Right ventricle myocardium inferior (tissue), 1 donor: Measurements from ENCODE around the gene MACROD1. TPM values are rescaled to one million over a fixed set of nuclear protein-coding genes. Genes with fewer than 3 reads are reported as not detected.

Experiments
- ATAC-seq: fragments of 200-7000 bp; cut with Tn5 transposase; one replicate; pipeline ENCODE4 v1.9.1; 2020; ENCODE audit warnings: mild to moderate bottlenecking, moderate library complexity
- DNase-seq: peaks from one replicate; pipeline ENCODE4 v3.0.0; 2021; ENCODE audit errors: missing footprints
- intact Hi-C: fragments of 100-400 bp; cut with DNase I; formaldehyde crosslinking; loops from one replicate; pipeline ENCODE4 v1.11.0; 2022
- total RNA-seq: library from RNA; stranded (reverse); fragmentation: NEBNext Ultra II Directional; extraction: Animal tissue kit (Norgen Biotek cat#: 25700); gene quantifications from one replicate; pipeline ENCODE4 v1.2.1, GENCODE V29; 2021
- donor health status: DM: no; HTN: yes; CAD: no; lungs with severe emphysema.

MACROD1 gene
- total RNA-seq, 1 donor from 2014 or later = 119 TPM

DNA sequence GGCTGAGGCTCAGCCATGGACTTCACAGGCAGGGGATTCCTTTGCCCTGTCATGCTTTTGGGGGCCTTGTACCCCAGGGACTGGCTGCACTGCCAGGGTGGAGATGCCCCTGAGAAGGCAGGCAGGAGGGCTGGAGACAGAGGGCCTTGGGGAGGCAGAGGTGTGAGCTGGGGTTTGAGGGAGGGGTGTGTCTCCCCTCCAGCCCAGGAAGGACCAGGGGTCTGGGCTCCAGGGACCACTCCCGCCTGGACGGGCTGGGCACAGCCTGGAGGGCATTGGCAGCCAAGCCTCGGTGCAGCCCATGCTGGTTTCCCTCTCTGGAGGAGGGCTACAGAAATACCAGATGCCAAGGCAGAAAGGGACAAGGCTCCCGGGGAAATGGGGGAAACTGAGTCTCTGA lies 160.2 kb downstream of the MACROD1 start:
- no peak for DNase-seq
- intact Hi-C loops = no loop called here
- no peak for ATAC-seq

GRCh38 chr11:64004590-64004984 lies 161.3 kb downstream of the MACROD1 start:
- no peak for ATAC-seq
- intact Hi-C loops = no loop called here
- DNase-seq = no peak

GRCh38 chr11:64003807-64004589 lies 161.9 kb downstream of the MACROD1 start:
- ATAC-seq (no peak), DNase-seq (no peak)
- intact Hi-C loops = no loop called here

DNA sequence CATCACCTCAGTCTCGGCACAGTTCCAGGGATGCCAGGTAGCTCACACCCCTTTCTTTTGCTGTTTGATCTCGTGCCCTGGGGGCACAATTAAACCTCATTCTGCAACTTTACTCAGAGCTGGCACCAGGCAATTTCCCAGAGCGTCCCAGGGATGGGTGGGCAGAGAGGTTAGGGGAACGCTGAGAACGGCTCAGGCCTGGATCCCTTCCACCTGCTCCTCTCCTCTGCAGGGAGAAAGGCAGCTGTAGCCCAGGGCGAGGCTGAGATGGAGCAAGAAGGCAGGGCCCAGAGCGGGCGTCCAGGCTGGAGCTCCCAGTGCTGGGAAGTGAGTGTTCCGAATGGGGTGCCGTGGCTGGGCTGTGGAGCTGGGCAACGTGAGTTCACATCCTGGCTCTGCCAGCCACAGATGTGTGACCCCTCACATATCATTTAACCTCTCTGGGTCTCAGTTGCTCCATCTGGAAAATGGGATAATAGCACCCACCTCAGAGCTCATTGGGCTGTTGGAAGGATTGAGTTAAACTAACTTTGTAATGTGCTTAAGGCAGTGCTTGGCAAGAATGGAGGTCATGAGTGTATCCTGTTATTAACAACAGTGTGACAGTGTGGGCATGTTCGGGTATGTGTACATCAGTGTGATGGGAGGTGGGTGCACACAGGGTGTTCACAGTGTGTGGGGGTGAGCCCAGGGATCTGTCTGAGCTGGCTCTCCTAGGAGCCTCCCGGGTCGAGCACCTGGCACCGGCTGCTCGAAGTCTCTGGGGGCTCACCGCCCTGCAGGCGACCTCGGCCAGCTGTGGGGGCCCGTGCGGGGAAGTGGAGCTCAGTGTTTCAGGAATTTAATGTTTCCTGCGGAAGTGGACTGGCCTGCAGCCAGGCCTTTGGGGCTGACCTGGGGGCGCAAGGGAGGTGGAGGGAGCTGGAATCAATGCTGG lies 164.2 kb downstream of the MACROD1 start:
- intact Hi-C loops = no loop called here
- no peak for DNase-seq
- no peak for ATAC-seq

DNA sequence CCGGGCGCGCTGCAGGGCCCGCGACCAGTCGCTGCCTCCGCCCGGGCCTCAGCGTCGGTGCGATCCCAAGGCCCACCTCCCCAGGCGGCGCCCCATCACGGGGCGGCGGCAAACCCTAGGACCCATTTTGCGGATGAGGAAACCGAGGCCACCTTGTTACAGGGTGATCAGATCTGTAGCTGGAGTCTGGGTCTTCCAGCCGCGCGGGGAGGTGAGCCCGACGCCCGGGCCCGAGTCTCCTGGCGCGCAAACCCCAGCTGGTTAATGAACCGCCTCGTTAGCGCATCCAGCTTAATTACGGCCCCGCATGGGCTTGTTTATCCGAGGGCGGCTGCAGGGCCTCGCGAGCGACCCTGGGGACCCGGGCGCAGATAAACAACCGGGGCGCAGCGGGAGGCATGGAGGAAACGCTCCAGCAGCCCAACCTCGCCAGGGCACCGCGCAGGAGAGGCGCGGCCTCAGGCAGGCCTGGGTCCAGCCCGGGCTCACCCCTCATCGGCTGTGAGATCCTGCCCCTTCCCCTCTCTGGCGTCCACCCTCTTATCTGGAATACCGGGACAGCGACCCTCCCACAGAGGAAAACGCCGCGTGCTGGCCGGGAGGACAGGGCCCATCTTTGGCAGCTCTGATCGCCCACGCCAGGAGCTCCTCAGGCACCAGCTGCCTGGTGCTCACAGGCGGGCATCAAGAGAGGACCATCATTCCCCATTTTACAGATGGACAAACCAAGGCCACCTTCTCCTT lies 165.0 kb downstream of the MACROD1 start:
- intact Hi-C loops = loop anchor here (1.0 kb wide), 1 partner anchor 147 kb away; no protein-coding TSS in a partner anchor
- ATAC-seq (peak; percentile 10), DNase-seq (no peak)

DNA sequence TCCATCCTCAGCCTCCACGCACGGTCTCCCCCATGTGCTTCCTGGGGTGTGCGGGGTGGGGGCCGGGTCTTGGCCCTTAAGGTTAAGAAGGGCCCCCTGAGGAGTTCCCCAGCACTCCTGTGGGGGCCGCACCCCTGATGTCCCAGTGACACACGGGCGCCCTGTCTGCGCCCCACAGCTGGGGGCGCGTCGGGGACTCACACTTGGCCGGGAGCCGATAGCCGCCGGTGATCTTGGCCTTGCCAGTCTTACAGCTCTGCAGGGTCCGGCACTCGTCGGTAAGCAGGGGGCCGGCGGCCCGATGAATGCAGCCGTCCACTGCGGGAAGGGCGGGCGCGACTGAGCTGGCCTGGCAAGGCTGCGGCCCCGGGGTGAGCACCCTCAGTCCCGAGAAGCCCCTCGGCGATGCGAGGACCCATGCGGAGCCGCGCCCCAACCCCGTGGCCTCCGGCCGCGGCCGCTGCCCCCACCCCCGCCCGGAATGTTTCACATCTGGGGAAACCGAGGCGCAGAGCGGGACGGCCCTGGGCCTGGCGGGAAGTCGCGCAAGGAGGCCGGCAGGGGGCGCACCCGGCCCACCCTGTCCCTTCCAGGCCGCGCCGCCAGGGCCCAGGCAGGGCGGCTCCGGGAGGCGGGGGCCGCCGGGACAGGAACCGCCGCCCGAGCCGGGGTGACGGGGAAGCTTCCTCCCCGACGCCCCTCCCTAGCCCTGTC lies 165.7 kb downstream of the MACROD1 start:
- peak; percentile 86 for DNase-seq
- intact Hi-C loops = loop anchor here (1.0 kb wide), 1 partner anchor 148 kb away; no protein-coding TSS in a partner anchor
- ATAC-seq = peak; percentile 90

DNA sequence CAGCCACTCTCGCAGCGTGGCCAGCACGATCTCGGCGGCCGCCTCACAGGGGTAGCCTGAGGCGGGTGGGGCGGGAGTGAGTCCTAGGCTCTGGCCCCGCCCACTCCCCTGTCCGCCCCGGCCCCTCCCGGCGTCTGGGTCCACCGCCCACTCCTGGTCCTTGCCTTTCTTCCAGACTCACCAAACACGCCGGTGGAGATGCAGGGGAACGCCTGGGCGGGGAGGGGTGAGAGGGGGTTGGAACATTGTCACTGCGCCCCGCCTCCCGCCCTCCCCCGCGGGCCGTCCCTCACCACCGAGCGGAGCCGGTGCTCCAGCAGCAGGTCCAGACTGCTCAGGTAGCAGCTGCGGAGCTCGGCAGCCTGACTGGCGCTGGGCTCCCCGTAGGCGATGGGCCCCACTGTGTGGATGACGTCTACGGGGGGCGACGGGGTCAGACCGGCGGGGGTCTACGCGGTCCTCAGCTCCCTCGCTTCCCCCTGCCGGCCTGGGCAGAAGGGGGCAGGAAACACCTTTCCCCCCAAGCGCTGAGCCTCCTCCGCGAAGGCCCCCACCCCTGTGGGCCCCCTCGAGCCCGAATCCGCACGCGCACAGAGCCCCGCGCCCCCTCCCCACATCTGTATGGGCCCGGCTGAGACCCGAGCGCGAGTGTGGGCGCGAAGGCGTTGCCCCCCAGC lies 166.4 kb downstream of the MACROD1 start:
- intact Hi-C loops = loop anchor here (1.0 kb wide), 1 partner anchor 149 kb away; no protein-coding TSS in a partner anchor
- DNase-seq (peak; percentile 80), ATAC-seq (peak; percentile 15)

GRCh38 chr11:63998558-63999348 lies 167.2 kb downstream of the MACROD1 start:
- peak; percentile 0 for ATAC-seq
- intact Hi-C loops = no loop called here
- peak; percentile 73 for DNase-seq

DNA sequence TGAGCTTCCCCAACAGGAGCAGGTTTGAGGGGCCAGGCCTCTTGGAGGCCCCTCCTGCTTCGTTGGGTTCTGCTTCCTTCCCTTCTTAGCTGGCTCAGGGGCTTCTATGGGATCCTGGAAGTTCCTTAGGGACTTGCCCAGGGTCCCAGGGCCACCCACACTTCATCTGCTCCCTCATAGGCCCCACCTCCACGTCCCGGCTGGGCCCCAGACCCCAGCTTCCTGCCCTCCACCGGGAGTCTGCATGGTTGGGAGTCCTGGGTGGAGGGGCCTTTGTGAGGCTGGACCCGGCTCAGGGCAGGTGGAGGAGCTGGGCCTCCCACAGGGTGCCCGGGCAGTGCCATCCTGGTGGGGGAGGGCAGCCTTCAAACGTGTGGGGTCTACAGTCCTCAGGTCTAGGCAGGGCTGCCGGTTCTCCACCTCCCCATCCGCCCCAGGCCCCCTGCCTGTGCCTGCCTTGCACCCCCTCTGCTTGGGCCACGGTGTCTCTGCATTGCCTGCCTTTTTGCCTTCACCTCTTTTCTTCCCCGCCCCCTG lies 168.0 kb downstream of the MACROD1 start:
- intact Hi-C loops = no loop called here
- ATAC-seq (no peak), DNase-seq (no peak)

- ATAC-seq (no peak), DNase-seq (no peak)
- intact Hi-C loops = no loop called here
Observed at GRCh38 chr11:63997104-63997700, 168.7 kb downstream of the MACROD1 start.

DNA sequence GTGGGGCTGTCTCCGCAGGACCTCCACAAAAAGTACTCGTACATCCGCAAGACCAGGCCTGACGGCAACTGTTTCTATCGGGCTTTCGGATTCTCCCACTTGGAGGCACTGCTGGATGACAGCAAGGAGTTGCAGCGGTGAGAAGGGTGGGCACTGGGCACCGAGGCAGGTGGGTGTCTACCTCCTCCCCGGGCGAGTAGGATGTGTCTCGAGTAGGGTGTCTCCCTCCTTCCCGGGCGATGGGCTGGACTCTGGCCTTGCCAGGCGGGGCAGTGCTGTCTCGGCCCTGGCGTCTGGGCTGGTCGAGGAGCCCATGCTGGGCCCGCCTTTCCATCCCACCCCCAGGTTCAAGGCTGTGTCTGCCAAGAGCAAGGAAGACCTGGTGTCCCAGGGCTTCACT lies 169.4 kb downstream of the MACROD1 start:
- no peak for DNase-seq
- no peak for ATAC-seq
- intact Hi-C loops = no loop called here

- ATAC-seq (no peak), DNase-seq (no peak)
- intact Hi-C loops = no loop called here
Observed at GRCh38 chr11:63993993-63994392, 171.9 kb downstream of the MACROD1 start.

DNA sequence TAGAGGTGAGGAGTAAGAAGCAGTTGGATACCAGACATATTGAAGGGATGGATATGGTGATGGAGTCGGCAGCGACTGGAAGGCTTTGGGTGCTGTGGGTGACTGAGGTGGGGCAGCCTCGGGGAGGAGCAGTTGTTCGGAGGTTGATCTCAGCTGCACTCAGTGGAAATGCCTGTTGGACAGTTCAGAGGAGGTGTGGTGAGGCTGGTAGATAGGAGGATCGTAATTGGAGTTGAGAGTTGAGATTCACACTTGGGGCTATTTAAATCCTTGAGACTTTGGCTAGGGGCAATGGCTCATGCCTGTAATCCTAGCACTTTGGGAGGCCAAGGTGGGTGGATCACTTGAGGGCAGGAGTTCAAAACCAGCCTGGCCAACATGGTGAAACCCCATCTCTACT lies 172.8 kb downstream of the MACROD1 start:
- no peak for DNase-seq
- no peak for ATAC-seq
- intact Hi-C loops = no loop called here

DNA sequence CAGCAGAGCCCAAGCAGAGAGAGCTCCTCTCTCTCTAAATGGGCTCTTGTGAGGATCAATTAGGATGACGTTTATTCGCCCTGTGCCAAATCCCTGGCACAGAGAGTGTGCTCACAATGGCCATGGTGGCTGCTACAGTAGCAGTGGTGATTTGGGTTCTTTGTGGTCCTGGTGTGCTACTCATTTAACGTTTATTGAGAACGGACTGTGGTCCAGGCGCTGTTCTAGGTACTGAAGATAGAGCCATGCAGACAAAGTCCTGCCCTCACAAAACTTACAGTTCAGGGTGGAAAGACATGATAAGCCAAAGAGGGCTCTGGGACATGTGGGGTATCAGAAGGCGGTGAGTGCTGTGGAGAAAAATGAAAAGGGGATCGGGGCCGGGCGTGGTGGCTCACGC lies 174.4 kb downstream of the MACROD1 start:
- intact Hi-C loops = no loop called here
- ATAC-seq (no peak), DNase-seq (no peak)

DNA sequence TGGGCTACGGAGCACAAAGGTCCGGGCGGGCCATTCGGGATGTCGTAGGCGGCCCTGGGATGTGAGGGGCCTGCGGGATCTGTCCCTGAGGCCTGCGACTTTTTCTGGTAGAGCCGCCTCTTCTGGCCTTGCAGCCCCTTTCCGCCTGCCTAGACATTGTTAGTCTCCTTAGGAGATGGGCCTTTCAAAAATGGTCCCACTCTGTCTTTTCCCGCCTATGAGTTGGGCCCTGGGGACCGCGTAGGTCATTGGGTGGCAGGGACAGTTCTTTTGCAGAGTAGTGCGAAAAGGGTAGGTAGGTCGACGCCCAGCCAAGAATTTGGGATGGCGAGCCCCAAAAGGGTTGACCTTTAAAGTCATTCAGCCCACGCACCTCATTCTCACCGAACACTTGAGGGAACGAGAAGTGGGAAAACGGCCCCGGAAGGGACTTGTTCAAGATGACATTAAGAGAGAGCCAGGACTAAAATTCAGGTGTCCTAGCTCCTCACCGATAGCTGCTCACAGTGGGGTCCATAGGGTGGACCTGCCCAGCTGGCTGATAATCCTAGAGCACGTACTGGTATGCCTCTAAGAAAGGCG lies 178.9 kb downstream of the MACROD1 start:
- peak; percentile 1 for ATAC-seq
- intact Hi-C loops = no loop called here
- no peak for DNase-seq
